Inferior parietal cortex (tissue), 1 donor: ENCODE data around the gene SCN3A.

Experiments used
- DNase-seq: peaks from one replicate; pipeline ENCODE4 v3.0.0-alpha.2; 2016; ENCODE audit errors: extremely low spot score

SCN3A gene

DNA sequence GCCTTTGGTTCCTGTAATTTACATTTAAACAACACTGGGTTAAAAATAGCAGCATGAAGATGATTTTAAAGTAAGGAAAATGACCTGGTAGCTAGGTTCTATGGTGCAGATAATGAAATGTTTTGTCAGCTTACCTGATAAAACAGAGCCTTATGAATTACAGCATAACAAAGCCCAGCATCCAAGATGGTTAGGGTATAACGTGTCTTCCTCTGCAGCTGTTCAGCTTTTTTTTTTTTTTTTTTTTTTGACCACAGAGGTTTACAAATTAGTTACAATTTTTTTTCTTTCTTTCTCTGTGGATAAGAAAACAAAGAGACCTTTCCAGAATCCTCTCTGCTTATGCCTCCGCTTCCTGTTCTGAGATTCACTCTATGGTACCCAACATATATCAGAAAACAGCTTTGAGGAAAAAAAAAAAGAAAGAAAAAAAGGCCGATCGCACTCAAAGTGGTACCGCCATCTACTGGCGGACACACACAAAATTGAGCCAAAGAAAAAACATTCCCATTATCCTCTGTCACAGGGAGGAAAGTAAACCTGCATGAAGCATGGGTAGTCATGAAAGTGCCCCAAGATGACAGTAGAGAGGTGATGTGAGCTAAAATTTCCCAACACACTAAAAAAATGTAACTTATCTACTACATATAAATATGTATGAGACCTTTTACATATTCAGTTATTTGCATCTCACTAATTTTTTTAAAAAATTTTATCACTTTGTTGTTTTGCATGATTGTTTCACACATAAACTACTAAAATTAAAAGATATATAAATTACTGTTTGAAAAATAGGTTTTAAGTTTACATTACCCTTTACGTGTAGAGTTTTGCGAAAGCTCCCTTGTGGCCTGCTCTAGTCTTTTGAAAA lies at the start of gene SCN3A:
SCN3A (minus strand) TSS at position 362 of the 871 bp plus-strand sequence. CDS start 27,656 bp downstream, outside the sequence.
- peak; percentile 81 for DNase-seq

GRCh38 chr2:165253178-165253577 lies 49.3 kb upstream of the SCN3A start:
- no peak for DNase-seq

GRCh38 chr2:165251366-165251765 lies 47.5 kb upstream of the SCN3A start:
- no peak for DNase-seq

GRCh38 chr2:165248238-165248637 lies 44.4 kb upstream of the SCN3A start:
- DNase-seq: no peak

- no peak for DNase-seq
Measured at GRCh38 chr2:165245081-165245793, 41.4 kb upstream of the SCN3A start.

GRCh38 chr2:165240916-165241315 lies 37.1 kb upstream of the SCN3A start:
- DNase-seq: no peak

GRCh38 chr2:165239856-165240515 lies 36.1 kb upstream of the SCN3A start:
- DNase-seq: peak; percentile 44

DNA sequence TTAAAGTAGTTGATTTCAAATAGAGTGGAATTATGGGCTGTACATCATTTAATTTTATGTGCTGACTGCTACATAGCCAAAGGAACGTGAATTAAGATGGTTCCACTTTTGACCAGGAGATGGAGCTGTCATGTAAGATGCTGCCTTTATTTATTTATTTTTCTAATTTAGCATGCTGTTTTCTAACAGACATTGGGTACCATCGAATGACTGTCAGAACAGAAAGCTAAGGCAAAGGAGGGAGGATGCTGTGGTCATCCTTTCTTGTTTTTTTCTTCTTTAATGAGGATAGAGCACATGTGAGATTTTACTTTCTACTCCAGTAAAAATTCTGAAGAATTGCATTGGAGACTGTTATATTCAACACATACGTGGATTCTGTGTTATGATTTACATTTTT lies 35.4 kb upstream of the SCN3A start, which contains the start of gene SCN2A:
SCN2A (plus strand) TSS at position 185 of the 400 bp plus-strand sequence. CDS start 56,410 bp downstream, outside the sequence.
- peak; percentile 83 for DNase-seq

DNA sequence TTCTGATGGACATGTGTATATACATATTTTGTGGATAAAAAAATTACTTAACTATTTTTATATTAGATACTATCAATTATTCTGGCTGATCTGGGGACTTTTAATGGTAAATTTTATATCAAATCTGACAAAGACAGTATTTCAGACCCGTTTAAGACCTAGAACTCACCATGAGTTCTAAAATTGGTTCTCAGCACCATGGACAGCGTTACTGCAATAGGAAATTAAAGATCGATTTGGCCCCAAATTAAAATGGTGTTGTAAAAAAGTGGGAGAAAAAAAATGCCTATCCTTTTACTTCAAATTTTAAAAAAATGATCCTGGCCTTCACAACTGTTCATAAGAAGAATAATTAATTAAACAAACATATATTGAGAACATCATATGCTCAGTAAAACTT lies 34.4 kb upstream of the SCN3A start:
- DNase-seq: no peak

GRCh38 chr2:165237056-165237455 lies 33.2 kb upstream of the SCN3A start:
- DNase-seq: no peak

- no peak for DNase-seq
Measured at GRCh38 chr2:165227571-165227970, 23.7 kb upstream of the SCN3A start.

GRCh38 chr2:165224941-165225340 lies 21.1 kb upstream of the SCN3A start:
- no peak for DNase-seq

DNA sequence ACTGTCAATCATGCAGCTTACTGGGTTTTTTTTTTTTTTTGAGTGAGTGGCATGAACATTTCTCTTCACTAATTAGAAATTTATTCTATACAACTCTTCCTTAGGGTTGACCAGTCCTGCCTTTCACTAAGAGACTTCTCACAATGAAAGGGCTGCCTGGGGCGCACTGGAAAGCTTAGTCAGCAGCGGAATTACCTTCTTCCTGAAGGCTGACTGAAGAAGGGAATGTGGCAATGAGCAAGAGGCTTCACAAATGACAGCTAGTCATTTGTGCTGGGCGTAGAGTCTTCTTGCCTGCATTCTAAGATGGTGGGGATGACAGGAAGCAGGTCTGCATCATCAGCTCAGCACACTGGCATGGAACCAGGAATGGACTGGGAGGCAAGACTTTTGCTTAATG lies 15.6 kb upstream of the SCN3A start:
- no peak for DNase-seq

DNA sequence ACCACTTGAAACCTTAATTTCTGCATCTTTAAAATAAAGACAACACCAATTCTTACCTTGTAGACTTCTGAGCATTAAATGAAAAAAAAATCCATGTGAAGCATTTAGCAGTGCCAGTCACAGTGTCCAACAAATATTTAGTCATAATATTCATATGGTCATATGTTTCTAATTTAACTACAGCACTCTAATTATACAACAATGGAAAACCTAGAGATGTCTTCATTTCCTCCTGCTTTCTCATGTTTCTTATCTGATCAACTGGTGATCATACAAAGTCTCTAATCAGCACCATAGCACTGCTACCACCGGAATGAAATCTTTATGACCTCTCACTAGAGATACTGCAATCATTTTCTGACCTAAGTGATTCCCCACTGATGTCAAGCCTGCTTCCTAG lies 10.2 kb upstream of the SCN3A start:
- DNase-seq: no peak

GRCh38 chr2:165208094-165208493 lies 4.2 kb upstream of the SCN3A start:
- no peak for DNase-seq

GRCh38 chr2:165205865-165206264 lies 2.0 kb upstream of the SCN3A start:
- DNase-seq: no peak

DNA sequence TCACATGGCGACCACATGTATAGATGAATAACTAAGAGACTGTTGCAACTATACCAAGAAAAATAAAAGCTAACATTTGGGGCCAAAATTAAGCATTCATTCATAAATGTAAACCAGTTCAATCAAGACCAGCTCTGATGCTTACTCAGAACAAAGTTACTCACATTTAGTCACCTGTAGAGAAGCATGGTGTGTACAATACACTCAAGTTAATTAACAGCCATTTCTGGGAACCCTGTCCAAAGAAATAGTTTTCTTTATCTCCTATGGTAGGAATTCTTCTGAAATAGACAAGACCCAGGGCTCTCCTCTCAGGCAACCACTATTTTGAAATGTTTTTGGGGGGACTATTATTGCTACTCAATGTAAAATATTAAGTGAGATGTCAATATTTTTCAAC lies 1.6 kb downstream of the SCN3A start:
- DNase-seq: no peak

DNA sequence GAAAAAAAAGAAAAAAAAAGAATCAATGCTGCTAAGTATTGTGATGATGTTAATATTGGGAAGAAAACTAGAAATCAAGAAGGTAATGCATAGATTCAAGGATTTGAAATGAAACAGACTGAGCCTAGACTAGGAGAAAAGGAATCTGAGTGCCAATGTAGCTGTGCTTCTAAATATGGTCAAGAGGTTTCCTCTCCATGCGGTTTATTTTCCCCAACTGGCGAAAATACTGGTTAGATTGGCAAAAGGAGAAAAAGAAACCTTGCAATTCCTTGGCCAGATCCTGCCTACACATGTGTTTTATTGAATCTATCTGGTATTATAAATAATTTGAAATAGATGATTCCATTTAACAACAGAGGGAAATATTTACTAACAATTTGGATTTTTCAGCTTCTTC lies 5.7 kb downstream of the SCN3A start:
- DNase-seq: no peak

DNA sequence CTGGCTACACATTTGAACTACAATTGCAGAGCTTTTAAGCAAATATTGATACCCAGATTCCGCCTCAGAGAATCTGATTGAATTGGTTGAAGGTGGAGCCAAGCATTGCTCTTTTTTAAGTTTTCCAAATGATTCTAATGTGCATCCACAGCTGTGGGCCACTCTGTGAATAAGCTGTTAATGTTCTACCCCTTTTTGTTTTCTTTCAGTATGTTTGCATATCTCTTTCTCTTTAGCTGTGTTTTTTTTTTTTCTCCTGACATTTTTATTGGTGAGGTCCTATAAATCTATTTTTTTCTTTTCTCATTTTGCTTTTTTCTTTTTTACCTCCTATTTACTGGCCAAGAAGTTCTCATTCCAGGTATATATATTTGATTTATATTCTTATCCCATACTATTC lies 6.5 kb downstream of the SCN3A start:
- DNase-seq: no peak

GRCh38 chr2:165196411-165196810 lies 7.4 kb downstream of the SCN3A start:
- no peak for DNase-seq

GRCh38 chr2:165193178-165193777 lies 10.6 kb downstream of the SCN3A start:
- DNase-seq: no peak

DNA sequence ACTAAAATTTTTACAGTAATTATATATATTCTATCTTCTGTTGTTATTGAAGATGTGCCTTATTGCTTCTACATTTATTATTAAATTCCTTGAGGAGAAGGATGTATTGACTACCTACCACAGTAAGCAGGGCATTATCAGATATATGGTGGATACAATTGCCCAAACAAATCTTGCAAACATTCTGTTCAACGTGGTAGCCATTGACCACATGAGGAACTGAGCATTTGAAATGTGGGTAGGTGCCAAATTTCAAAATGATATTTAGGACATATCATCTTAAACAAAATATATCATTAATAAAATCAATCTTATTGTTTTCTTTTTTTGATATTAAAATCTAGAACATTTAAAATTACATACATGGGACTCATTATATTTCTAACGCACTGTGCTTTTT lies 11.1 kb downstream of the SCN3A start:
- no peak for DNase-seq
